ENCODE measurements around the gene ANO2. TPM values are rescaled to one million over a fixed set of nuclear protein-coding genes. Genes with fewer than 3 reads are reported as not detected.
A peak's percentile ranks its signal among the peaks of the same experiment; 100 is the strongest.
"Not testable (repeated sequence)": the region's sequence is repeated elsewhere in the genome, so short reads cannot be mapped to it uniquely, and the experiment has no call there.

ANO2 gene
- polyA plus RNA-seq, 1 donor = 4.0 TPM

GRCh38 chr12:5669624-5670023, 275.4 kb downstream of the ANO2 start:
- not testable (repeated sequence) for DNase-seq (ENCODE audit: low read depth)

GRCh38 chr12:5665615-5666014, 279.4 kb downstream of the ANO2 start:
- DNase-seq (ENCODE audit: low read depth) = no peak

- peak; percentile 6 for DNase-seq (ENCODE audit: low read depth)
These were observed 283.2 kb downstream of the ANO2 start for GRCh38 chr12:5661811-5662210.

GRCh38 chr12:5660238-5660637, 284.8 kb downstream of the ANO2 start:
- no peak for DNase-seq (ENCODE audit: low read depth)

- DNase-seq (ENCODE audit: low read depth) = not testable (repeated sequence)
These were observed 286.6 kb downstream of the ANO2 start for GRCh38 chr12:5658339-5658941.

- DNase-seq (ENCODE audit: low read depth) = no peak
These were observed 288.2 kb downstream of the ANO2 start for GRCh38 chr12:5656836-5657235.

GRCh38 chr12:5655120-5655519, 289.9 kb downstream of the ANO2 start:
- no peak for DNase-seq (ENCODE audit: low read depth)

- DNase-seq (ENCODE audit: low read depth) = no peak
These were observed 291.0 kb downstream of the ANO2 start for GRCh38 chr12:5654019-5654418.

GRCh38 chr12:5650829-5651461, 294.1 kb downstream of the ANO2 start:
- no peak for DNase-seq (ENCODE audit: low read depth)

- DNase-seq (ENCODE audit: low read depth) = no peak
These were observed 294.8 kb downstream of the ANO2 start for GRCh38 chr12:5650281-5650680.

GRCh38 chr12:5648692-5649359, 296.2 kb downstream of the ANO2 start:
- DNase-seq (ENCODE audit: low read depth) = no peak

GRCh38 chr12:5643266-5643665, 301.8 kb downstream of the ANO2 start:
- DNase-seq (ENCODE audit: low read depth) = no peak

- no peak for DNase-seq (ENCODE audit: low read depth)
These were observed 307.4 kb downstream of the ANO2 start for GRCh38 chr12:5637698-5638097.

- no peak for DNase-seq (ENCODE audit: low read depth)
These were observed 308.2 kb downstream of the ANO2 start for GRCh38 chr12:5636907-5637306.

GRCh38 chr12:5633106-5633505, 312.0 kb downstream of the ANO2 start:
- DNase-seq (ENCODE audit: low read depth) = no peak

GRCh38 chr12:5632453-5632852, 312.6 kb downstream of the ANO2 start:
- no peak for DNase-seq (ENCODE audit: low read depth)

- DNase-seq (ENCODE audit: low read depth) = no peak
These were observed 313.6 kb downstream of the ANO2 start for GRCh38 chr12:5631497-5631896.

- no peak for DNase-seq (ENCODE audit: low read depth)
These were observed 314.3 kb downstream of the ANO2 start for GRCh38 chr12:5630726-5631125.

- DNase-seq (ENCODE audit: low read depth) = no peak
These were observed 316.6 kb downstream of the ANO2 start for GRCh38 chr12:5628501-5628900.

- DNase-seq (ENCODE audit: low read depth) = no peak
These were observed 317.9 kb downstream of the ANO2 start for GRCh38 chr12:5627053-5627630.

- DNase-seq (ENCODE audit: low read depth) = no peak
These were observed 318.9 kb downstream of the ANO2 start for GRCh38 chr12:5626151-5626550.

GRCh38 chr12:5624486-5625272, 320.4 kb downstream of the ANO2 start:
- no peak for DNase-seq (ENCODE audit: low read depth)
